Endothelial cell of umbilical vein (primary cell): ENCODE measurements around the gene TMEM178A. TPM values are rescaled to one million over a fixed set of nuclear protein-coding genes. Genes with fewer than 3 reads are reported as not detected.

ENCODE experiments used
- BruUV-seq: library from RNA; stranded (reverse); fragments of 400-500 nt; replicated peaks from 2 replicates; lab custom pipeline; 2021; lab: Mats Ljungman, UMichigan
- CTCF ChIA-PET: fragments of 300-600, 350-600 bp; sonication (Branson Sonifier 250); formaldehyde crosslinking; loops from one replicate; lab custom pipeline; 2021; ENCODE audit warnings: antibody characterized with exemption, inconsistent platforms; lab: Charles Lee
- POLR2A ChIA-PET: fragments of 300-600, 350-600 bp; sonication (Branson Sonifier 250); formaldehyde crosslinking; loops from one replicate; lab custom pipeline; 2021; ENCODE audit warnings: antibody characterized with exemption, inconsistent platforms; lab: Charles Lee
- DNase-seq: peaks from one replicate; pipeline ENCODE4 v3.0.0-alpha.2; 2011; ENCODE audit warnings: low read depth, low spot score
- FAIRE-seq: peaks from 2 replicates; lab custom pipeline; 2011; peaks lifted over from hg19 to GRCh38; lab: Jason Lieb, UNC
- H2AFZ ChIP-seq: 2 replicates; pipeline ENCODE4 v1.6.0; 2012; ENCODE audit warnings: low read depth, low read length, control low read depth, inconsistent platforms
- H3K27ac ChIP-seq: 2 replicates; pipeline ENCODE4 v1.5.1; 2011; ENCODE audit warnings: low read depth, mild to moderate bottlenecking, control low read depth, low read length, moderate library complexity; ENCODE audit not compliant: insufficient read depth
- H3K27me3 ChIP-seq, 2 experiments: 2 replicates each; pipeline versions ENCODE4 v1.6.0 to v1.6.1; 2011; ENCODE audit warnings: low read length in 2 of 2, mixed read lengths in 1 of 2; ENCODE audit not compliant: control insufficient read depth in 2 of 2, insufficient read depth in 2 of 2
- H3K36me3 ChIP-seq, 2 experiments: 2 replicates in 1 of 2; 3 replicates in 1 of 2; pipeline ENCODE4 v1.5.1; 2011; ENCODE audit warnings: low read length in 2 of 2, mild to moderate bottlenecking in 1 of 2, moderate library complexity in 1 of 2; ENCODE audit not compliant: control insufficient read depth in 2 of 2, insufficient read depth in 2 of 2; ENCODE audit errors: extremely low read depth in 1 of 2
- H3K4me1 ChIP-seq: 3 replicates; pipeline ENCODE4 v1.5.1; 2011; ENCODE audit warnings: mild to moderate bottlenecking, low read length; ENCODE audit not compliant: control insufficient read depth, insufficient read depth; ENCODE audit errors: extremely low read depth
- H3K4me2 ChIP-seq: 2 replicates; pipeline ENCODE4 v1.6.1; 2011; ENCODE audit warnings: low read length, control low read depth, mixed read lengths; ENCODE audit not compliant: insufficient read depth
- H3K4me3 ChIP-seq, 3 experiments: fragments of 200-600 bp in 1 of 3; sonication (generic), shearing (Covaris generic) in 1 of 3; replicated peaks in 1 of 3; 2 replicates each; pipeline ENCODE4 v1.5.1; 2011 to 2016; ENCODE audit warnings: control low read depth in 3 of 3, low read length in 3 of 3, mild to moderate bottlenecking in 2 of 3, inconsistent platforms in 1 of 3, low read depth in 1 of 3, moderate library complexity in 1 of 3; ENCODE audit not compliant: insufficient read depth in 1 of 3
- H3K79me2 ChIP-seq: 2 replicates; pipeline ENCODE4 v1.6.0; 2012; ENCODE audit warnings: low read length, inconsistent platforms; ENCODE audit not compliant: control insufficient read depth, insufficient read depth
- H3K9ac ChIP-seq: replicated peaks from 2 replicates; pipeline ENCODE3; 2011; ENCODE audit warnings: low read length, control low read depth; ENCODE audit not compliant: insufficient read depth; ENCODE audit errors: extremely low read depth
- H3K9me1 ChIP-seq: replicated peaks from 3 replicates; pipeline ENCODE4 v1.6.0; 2011; ENCODE audit warnings: mild to moderate bottlenecking, low read length; ENCODE audit not compliant: control insufficient read depth, insufficient read depth; ENCODE audit errors: extremely low read depth
- H3K9me3 ChIP-seq: replicated peaks from 2 replicates; pipeline ENCODE4 v1.5.1; 2012; ENCODE audit warnings: low read length, inconsistent platforms; ENCODE audit not compliant: control insufficient read depth, insufficient read depth
- H4K20me1 ChIP-seq: replicated peaks from 2 replicates; pipeline ENCODE3; 2011; ENCODE audit warnings: mild to moderate bottlenecking, low read length; ENCODE audit not compliant: control insufficient read depth, insufficient read depth; ENCODE audit errors: extremely low read depth
- EZH2 ChIP-seq: IDR thresholded peaks from 2 replicates; pipeline ENCODE4 v1.6.1; 2012; ENCODE audit warnings: borderline replicate concordance, low read depth, mild to moderate bottlenecking, moderate library complexity, low read length, inconsistent platforms; ENCODE audit not compliant: severe bottlenecking
- FOS ChIP-seq: IDR thresholded peaks from 2 replicates; pipeline ENCODE4 v1.6.1; 2011; ENCODE audit warnings: mild to moderate bottlenecking, low read length, moderate library complexity, borderline replicate concordance; ENCODE audit not compliant: insufficient read depth
- MYC ChIP-seq: IDR thresholded peaks from one replicate; pipeline ENCODE4 v1.6.1; 2011; ENCODE audit warnings: mild to moderate bottlenecking, low read depth, low read length
- POLR2AphosphoS5 ChIP-seq: IDR thresholded peaks from 2 replicates; pipeline ENCODE4 v1.6.1; 2012; ENCODE audit warnings: low read depth, mild to moderate bottlenecking, control low read depth, low read length, moderate library complexity; ENCODE audit not compliant: insufficient read depth
- dilution Hi-C: fragments of 300-500 bp; cut with MboI; formaldehyde crosslinking; loops from one replicate; pipeline ENCODE4 v1.15.0; 2019; ENCODE audit warnings: low sequenced_read_pairs; ENCODE audit not compliant: extremely low pct_ligation_motif_present
- intact Hi-C: fragments of 100-400 bp; cut with micrococcal nuclease; formaldehyde crosslinking; loops from one replicate; pipeline ENCODE4 v1.10.0; 2022
- polyA plus RNA-seq, 4 experiments: library from polyadenylated mRNA; depleted of rRNA in 3 of 4; stranded (reverse) in 3 of 4; unstranded in 1 of 4; fragments of >200 nt; gene quantifications; 2 replicates each; pipeline versions ENCODE4 v1.2.1 to v1.2.3, GENCODE V29; 2011 to 2012; ENCODE audit warnings: missing spikeins in 1 of 4
- total RNA-seq: library from RNA; stranded (reverse); gene quantifications from 2 replicates; pipeline ENCODE4 v1.2.3, GENCODE V29; 2021
- TF ChIP-seq, protein P1 (sequence below), 2 donors: IDR thresholded peaks; 1 replicate in 1 of 2; 2 replicates in 1 of 2; pipeline ENCODE4 v1.5.1; 2011; ENCODE audit warnings: low read length in 2 of 2, mild to moderate bottlenecking in 2 of 2, moderate library complexity in 2 of 2, control low read depth in 1 of 2, inconsistent platforms in 1 of 2, low read depth in 1 of 2; ENCODE audit not compliant: insufficient read depth in 1 of 2; ENCODE audit errors: extremely low read depth in 1 of 2
- TF ChIP-seq, protein P2 (sequence below): IDR thresholded peaks from 2 replicates; pipeline ENCODE4 v1.6.1; 2011; ENCODE audit not compliant: insufficient read depth, insufficient read length

The TMEM178A gene
- total and polyA plus RNA-seq, 2 donors (not counting 3 experiments of a cell fraction or from before 2014, with no cell fraction given), result 1.5 to 2.8 TPM

DNA sequence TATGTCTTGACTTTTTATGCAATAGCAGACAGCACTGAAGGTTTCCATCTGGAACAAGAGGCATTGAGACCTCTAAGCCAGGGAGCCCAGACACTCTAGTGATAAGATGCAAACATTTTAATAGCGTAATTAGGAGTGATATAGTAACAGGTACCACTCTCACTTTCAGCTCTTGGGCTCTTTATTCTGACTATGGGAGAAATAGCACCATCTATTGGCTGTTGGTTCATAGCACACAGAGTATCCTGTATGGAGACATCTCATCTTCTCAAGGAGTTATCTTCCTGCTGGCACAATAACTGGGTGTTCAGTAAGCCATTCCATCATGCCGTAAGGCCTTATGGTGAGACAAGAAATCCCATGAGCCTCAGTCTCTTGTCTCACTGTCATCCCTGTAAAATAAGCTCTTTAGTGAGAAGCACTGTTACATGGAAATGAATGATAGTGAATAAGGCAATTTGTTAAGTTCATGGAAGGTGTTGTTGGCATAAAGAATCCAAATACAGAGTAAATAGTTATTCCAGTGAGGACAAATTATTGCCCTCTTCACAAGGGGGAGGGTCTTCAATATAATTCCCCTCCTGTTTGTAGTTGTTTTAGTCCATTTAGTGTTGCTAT is 65.1 kb downstream of the TMEM178A start:
- H3K79me2 ChIP-seq, result no peaks in the 10 kb centered on the region
- no peak overlapping the region for H2AFZ ChIP-seq
- H3K9me3 ChIP-seq, result no peaks in the 10 kb centered on the region
- H4K20me1 ChIP-seq, result no peaks in the 10 kb centered on the region
- H3K27me3 ChIP-seq, result no peaks in the 10 kb centered on the region
- no peak overlapping the region for H3K9ac ChIP-seq
- peak; percentile 53 for FAIRE-seq
- BruUV-seq, result no TSS peak
- H3K36me3 ChIP-seq, result peaks cover 2 to 4% of the 10 kb centered on the region in 2 experiments
- TF ChIP-seq, protein P1, sequence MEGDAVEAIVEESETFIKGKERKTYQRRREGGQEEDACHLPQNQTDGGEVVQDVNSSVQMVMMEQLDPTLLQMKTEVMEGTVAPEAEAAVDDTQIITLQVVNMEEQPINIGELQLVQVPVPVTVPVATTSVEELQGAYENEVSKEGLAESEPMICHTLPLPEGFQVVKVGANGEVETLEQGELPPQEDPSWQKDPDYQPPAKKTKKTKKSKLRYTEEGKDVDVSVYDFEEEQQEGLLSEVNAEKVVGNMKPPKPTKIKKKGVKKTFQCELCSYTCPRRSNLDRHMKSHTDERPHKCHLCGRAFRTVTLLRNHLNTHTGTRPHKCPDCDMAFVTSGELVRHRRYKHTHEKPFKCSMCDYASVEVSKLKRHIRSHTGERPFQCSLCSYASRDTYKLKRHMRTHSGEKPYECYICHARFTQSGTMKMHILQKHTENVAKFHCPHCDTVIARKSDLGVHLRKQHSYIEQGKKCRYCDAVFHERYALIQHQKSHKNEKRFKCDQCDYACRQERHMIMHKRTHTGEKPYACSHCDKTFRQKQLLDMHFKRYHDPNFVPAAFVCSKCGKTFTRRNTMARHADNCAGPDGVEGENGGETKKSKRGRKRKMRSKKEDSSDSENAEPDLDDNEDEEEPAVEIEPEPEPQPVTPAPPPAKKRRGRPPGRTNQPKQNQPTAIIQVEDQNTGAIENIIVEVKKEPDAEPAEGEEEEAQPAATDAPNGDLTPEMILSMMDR (IDR thresholded peaks at IDR 0.05; ENCODE audit: extremely low read depth in 1 of 2, insufficient read depth in 1 of 2, low read depth in 1 of 2, low read length in 2 of 2), result peak; percentile 40 to 56
- TF ChIP-seq POLR2AphosphoS5 (no peak), MYC (no peak), EZH2 (no peak), FOS (no peak)
- TF ChIP-seq, protein P2, sequence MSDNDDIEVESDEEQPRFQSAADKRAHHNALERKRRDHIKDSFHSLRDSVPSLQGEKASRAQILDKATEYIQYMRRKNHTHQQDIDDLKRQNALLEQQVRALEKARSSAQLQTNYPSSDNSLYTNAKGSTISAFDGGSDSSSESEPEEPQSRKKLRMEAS, result no peak
- dilution Hi-C loops (no loop called here), intact Hi-C loops (loop anchor here (1.0 to 10.0 kb wide), 7 partner anchors 33 to 783 kb away; no protein-coding TSS in a partner anchor)
- peak; percentile 50 for DNase-seq
- no peak overlapping the region for H3K27ac ChIP-seq
- POLR2A ChIA-PET, result interaction anchor here (0.6 kb wide), 1 partner anchor 19 kb away, joined by 3 read pairs; no protein-coding TSS in a partner anchor
- H3K4me2 ChIP-seq, result no peak overlapping the region
- H3K9me1 ChIP-seq, result no peaks in the 10 kb centered on the region
- H3K4me1 ChIP-seq, result peaks cover 6% of the 10 kb centered on the region
- no peak overlapping the region for H3K4me3 ChIP-seq
- CTCF ChIA-PET, result interaction anchor here (0.6 to 5.7 kb wide), 43 partner anchors 7 to 824 kb away, joined by 3 to 129 read pairs (median 5); no protein-coding TSS in a partner anchor
